Stimulated activated CD8-positive, alpha-beta memory T cell treated with anti-CD3 and anti-CD28 coated beads, Interleukin-15, amount 100 ng/mL, for 24 hours (primary cell): ENCODE data around the gene ZCCHC14.
"Not testable (repeated sequence)": the region's sequence is repeated elsewhere in the genome, so short reads cannot be mapped to it uniquely, and the experiment has no call there.

Experiments used
- DNase-seq: peaks from one replicate; pipeline ENCODE4 v3.0.0-alpha.2; 2020; ENCODE audit warnings: low read depth

The ZCCHC14 gene

GRCh38 chr16:87409153-87409552 is 83.7 kb downstream of the ZCCHC14 start:
- no peak for DNase-seq

GRCh38 chr16:87407511-87408112 is 85.2 kb downstream of the ZCCHC14 start:
- no peak for DNase-seq

- DNase-seq, result no peak
Observed at GRCh38 chr16:87406495-87407088, 86.2 kb downstream of the ZCCHC14 start.

- DNase-seq, result no peak
Observed at GRCh38 chr16:87404764-87405625, 87.8 kb downstream of the ZCCHC14 start.

- DNase-seq, result no peak
Observed at GRCh38 chr16:87395181-87395842, 97.5 kb downstream of the ZCCHC14 start.

- no peak for DNase-seq
Observed at GRCh38 chr16:87393680-87394055, 99.2 kb downstream of the ZCCHC14 start.

- DNase-seq, result peak; percentile 18
Observed at GRCh38 chr16:87392821-87393679, 99.8 kb downstream of the ZCCHC14 start.

- peak; percentile 99 for DNase-seq
Observed at GRCh38 chr16:87391950-87392820, 100.6 kb downstream of the ZCCHC14 start, which contains the start of gene MAP1LC3B. Gene MAP1LC3B, plus strand, starts transcription at chr16:87392336. Its CDS starts 92 bp downstream, at chr16:87392428.

- DNase-seq, result peak; percentile 11
Observed at GRCh38 chr16:87391324-87391949, 101.4 kb downstream of the ZCCHC14 start.

GRCh38 chr16:87390641-87391323 is 102.0 kb downstream of the ZCCHC14 start:
- no peak for DNase-seq

- not testable (repeated sequence) for DNase-seq
Observed at GRCh38 chr16:87389914-87390313, 102.9 kb downstream of the ZCCHC14 start.

- no peak for DNase-seq
Observed at GRCh38 chr16:87389245-87389644, 103.6 kb downstream of the ZCCHC14 start.

GRCh38 chr16:87388818-87389134 is 104.0 kb downstream of the ZCCHC14 start:
- no peak for DNase-seq

GRCh38 chr16:87387942-87388817 is 104.6 kb downstream of the ZCCHC14 start:
- peak; percentile 41 for DNase-seq

- DNase-seq, result not testable (repeated sequence)
Observed at GRCh38 chr16:87384875-87385167, 108.0 kb downstream of the ZCCHC14 start.

- DNase-seq, result no peak
Observed at GRCh38 chr16:87384162-87384874, 108.5 kb downstream of the ZCCHC14 start.

GRCh38 chr16:87383505-87384161 is 109.2 kb downstream of the ZCCHC14 start, which contains the start of gene FBXO31:
Gene FBXO31, minus strand, starts transcription at chr16:87383776. Its CDS starts 32 bp downstream, at chr16:87383744.
- DNase-seq, result peak; percentile 93
